ENCODE data around the gene KCNQ1. TPM values are rescaled to one million over a fixed set of nuclear protein-coding genes. Genes with fewer than 3 reads are reported as not detected.

The KCNQ1 gene
- total and polyA plus RNA-seq, 2 experiments from 2014 or later, result not detected

- TF ChIP-seq EZH2phosphoT487 (IDR thresholded peaks at IDR 0.05; ENCODE audit: insufficient read depth, low read depth) (no peak), EZH2 (IDR thresholded peaks at IDR 0.05; ENCODE audit: insufficient read depth, poor library complexity, severe bottlenecking) (no peak)
- no peaks in the 10 kb centered on the region for H4K20me1 ChIP-seq (ENCODE audit: insufficient read depth)
- no peak overlapping the region for H2AFZ ChIP-seq
- no peak overlapping the region for H3K9ac ChIP-seq
- H3K9me2 ChIP-seq (ENCODE audit: insufficient read depth), result no peaks in the 10 kb centered on the region
- no peak overlapping the region for H3K4me2 ChIP-seq (ENCODE audit: unreplicated experiment)
- 81 to 86% methylated on average over 13 to 28 of the region's 28 CpGs for WGBS, 2 experiments (ENCODE audit: low coverage in 1 of 2, low lambda C conversion rate in 2 of 2, missing lambda C conversion rate in 2 of 2)
- no peaks in the 10 kb centered on the region for H3K4me1 ChIP-seq (ENCODE audit: insufficient read depth)
- no peaks in the 10 kb centered on the region for H3F3A ChIP-seq (ENCODE audit: insufficient read depth)
- no peak overlapping the region for H3K4me3 ChIP-seq
- H3K27ac ChIP-seq, result no peak overlapping the region
- no peaks in the 10 kb centered on the region for H3K9me3 ChIP-seq (ENCODE audit: low read depth)
- DNase-seq, result no peak
- peaks cover 25% of the 10 kb centered on the region for H3K27me3 ChIP-seq (replicated peaks; ENCODE audit: insufficient read depth)
- no peaks in the 10 kb centered on the region for H3K36me3 ChIP-seq (ENCODE audit: low read depth)
- H3K79me2 ChIP-seq (ENCODE audit: insufficient read depth), result no peaks in the 10 kb centered on the region
- in situ Hi-C loops (cut with MboI), result no loop called here
These were observed 347.8 kb downstream of the KCNQ1 start for GRCh38 chr11:2792381-2793250.

DNA sequence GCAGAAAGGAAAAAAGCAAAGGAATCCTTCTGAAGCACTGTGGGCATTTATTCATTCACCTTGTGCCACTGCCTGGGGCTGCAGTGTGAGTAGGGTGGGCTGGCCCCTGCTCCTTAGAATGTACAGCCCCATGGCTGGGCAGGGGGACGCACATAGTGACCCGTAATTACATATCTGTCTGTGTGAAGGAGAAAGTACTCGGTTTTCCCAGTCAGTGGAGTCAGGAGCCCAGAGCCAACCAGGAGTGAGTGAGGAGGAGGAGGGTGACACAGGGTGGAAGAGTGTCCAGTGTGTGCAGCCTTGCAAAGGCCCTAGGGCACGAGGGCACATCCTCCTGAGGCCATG is 348.9 kb downstream of the KCNQ1 start:
- in situ Hi-C loops (cut with MboI), result no loop called here
- Histone ChIP-seq H3K9ac (no peak overlapping the region), H3K9me2 (ENCODE audit: insufficient read depth) (no peaks in the 10 kb centered on the region), H3K4me1 (ENCODE audit: insufficient read depth) (no peaks in the 10 kb centered on the region), H3K27ac (no peak overlapping the region), H4K20me1 (ENCODE audit: insufficient read depth) (no peaks in the 10 kb centered on the region), H3K36me3 (ENCODE audit: low read depth) (no peaks in the 10 kb centered on the region), H3F3A (ENCODE audit: insufficient read depth) (no peaks in the 10 kb centered on the region), H3K4me2 (ENCODE audit: unreplicated experiment) (no peak overlapping the region), H3K9me3 (ENCODE audit: low read depth) (no peaks in the 10 kb centered on the region), H2AFZ (no peak overlapping the region), H3K79me2 (ENCODE audit: insufficient read depth) (no peaks in the 10 kb centered on the region), H3K4me3 (no peak overlapping the region), H3K27me3 (replicated peaks; ENCODE audit: insufficient read depth) (peaks cover 31% of the 10 kb centered on the region)
- TF ChIP-seq EZH2phosphoT487 (IDR thresholded peaks at IDR 0.05; ENCODE audit: insufficient read depth, low read depth) (no peak), EZH2 (IDR thresholded peaks at IDR 0.05; ENCODE audit: insufficient read depth, poor library complexity, severe bottlenecking) (no peak)
- 67 to 73% methylated on average over 4 of the region's 4 CpGs for WGBS, 2 experiments (ENCODE audit: low coverage in 1 of 2, low lambda C conversion rate in 2 of 2, missing lambda C conversion rate in 2 of 2)
- DNase-seq, result no peak

DNA sequence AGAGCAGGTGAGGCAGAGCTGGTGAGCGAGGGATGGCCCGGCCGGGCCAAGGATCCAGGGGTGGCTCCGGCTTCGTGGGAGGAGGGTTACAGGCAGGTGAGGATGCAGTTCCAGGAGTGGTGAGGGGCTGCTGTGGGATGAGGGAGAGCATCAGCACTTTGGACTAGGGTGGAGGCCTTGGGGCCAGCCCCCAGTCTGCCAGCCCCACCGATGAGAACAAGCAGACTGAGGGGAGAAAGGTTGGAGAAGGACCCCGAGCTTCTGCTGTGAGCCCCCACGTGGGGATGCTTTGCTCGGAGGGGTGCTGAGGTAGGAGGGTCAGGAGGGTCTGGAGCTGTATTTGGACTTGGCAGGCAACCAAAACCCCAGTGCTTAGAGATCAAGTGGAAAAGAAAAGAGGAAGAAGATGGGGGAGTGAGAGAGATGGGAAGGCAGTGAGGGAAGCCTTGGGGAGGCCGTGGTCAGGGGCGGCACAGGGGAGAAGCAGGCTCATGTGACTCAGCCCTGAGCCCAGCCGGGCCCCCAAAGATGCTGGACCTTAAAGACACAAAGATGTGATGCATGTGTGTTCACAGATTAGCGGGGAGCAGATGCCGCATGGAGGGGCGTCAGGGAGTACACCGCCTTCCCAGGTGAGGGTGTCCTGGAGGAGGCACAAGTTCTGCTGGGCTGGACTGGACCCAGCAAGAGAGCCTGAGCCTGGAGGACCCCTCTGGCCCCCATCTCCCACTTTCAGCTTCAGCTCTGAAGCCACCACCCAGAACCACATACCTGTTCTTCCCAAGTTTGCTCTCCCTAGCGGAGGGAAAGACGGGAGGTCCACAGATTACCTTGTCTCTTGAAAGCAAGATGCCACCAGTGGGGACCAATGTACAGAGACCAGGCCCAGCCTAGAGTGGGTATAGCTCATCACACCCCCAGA is 349.5 kb downstream of the KCNQ1 start:
- Histone ChIP-seq H3K4me3 (no peak overlapping the region), H3K27ac (no peak overlapping the region)
- TF ChIP-seq EZH2 (IDR thresholded peaks at IDR 0.05; ENCODE audit: insufficient read depth, poor library complexity, severe bottlenecking) (no peak), EZH2phosphoT487 (IDR thresholded peaks at IDR 0.05; ENCODE audit: insufficient read depth, low read depth) (no peak)

GRCh38 chr11:2794968-2795322 is 350.1 kb downstream of the KCNQ1 start:
- Histone ChIP-seq H3K9me3 (ENCODE audit: low read depth) (no peaks in the 10 kb centered on the region), H4K20me1 (ENCODE audit: insufficient read depth) (no peaks in the 10 kb centered on the region), H3K27ac (no peak overlapping the region), H3K36me3 (ENCODE audit: low read depth) (no peaks in the 10 kb centered on the region), H3K4me1 (ENCODE audit: insufficient read depth) (no peaks in the 10 kb centered on the region), H3K79me2 (ENCODE audit: insufficient read depth) (no peaks in the 10 kb centered on the region), H3K9me2 (ENCODE audit: insufficient read depth) (no peaks in the 10 kb centered on the region), H3K4me2 (ENCODE audit: unreplicated experiment) (no peak overlapping the region), H3K9ac (no peak overlapping the region), H2AFZ (no peak overlapping the region), H3K4me3 (no peak overlapping the region), H3F3A (ENCODE audit: insufficient read depth) (no peaks in the 10 kb centered on the region), H3K27me3 (replicated peaks; ENCODE audit: insufficient read depth) (peaks cover 31% of the 10 kb centered on the region)
- in situ Hi-C loops (cut with MboI), result no loop called here
- TF ChIP-seq EZH2 (IDR thresholded peaks at IDR 0.05; ENCODE audit: insufficient read depth, poor library complexity, severe bottlenecking) (no peak), EZH2phosphoT487 (IDR thresholded peaks at IDR 0.05; ENCODE audit: insufficient read depth, low read depth) (no peak)
- 69% methylated on average over 12 of the region's 12 CpGs for WGBS, 2 experiments (ENCODE audit: low coverage in 1 of 2, low lambda C conversion rate in 2 of 2, missing lambda C conversion rate in 2 of 2)
- no peak for DNase-seq

More for the DNA sequence above, 349.5 kb downstream of the KCNQ1 start:
- H3K36me3 ChIP-seq (ENCODE audit: low read depth), result no peaks in the 10 kb centered on the region
- no peak overlapping the region for H2AFZ ChIP-seq
- H3K27me3 ChIP-seq (replicated peaks; ENCODE audit: insufficient read depth), result peaks cover 31% of the 10 kb centered on the region
- in situ Hi-C loops (cut with MboI), result no loop called here
- no peaks in the 10 kb centered on the region for H4K20me1 ChIP-seq (ENCODE audit: insufficient read depth)
- H3K9me2 ChIP-seq (ENCODE audit: insufficient read depth), result no peaks in the 10 kb centered on the region
- no peaks in the 10 kb centered on the region for H3F3A ChIP-seq (ENCODE audit: insufficient read depth)
- WGBS, 2 experiments (ENCODE audit: low coverage in 1 of 2, low lambda C conversion rate in 2 of 2, missing lambda C conversion rate in 2 of 2), result 78 to 79% methylated on average over 18 of the region's 18 CpGs
- no peaks in the 10 kb centered on the region for H3K79me2 ChIP-seq (ENCODE audit: insufficient read depth)
- H3K9ac ChIP-seq, result no peak overlapping the region
- DNase-seq, result no peak
- H3K9me3 ChIP-seq (ENCODE audit: low read depth), result no peaks in the 10 kb centered on the region
- H3K4me2 ChIP-seq (ENCODE audit: unreplicated experiment), result no peak overlapping the region
- no peaks in the 10 kb centered on the region for H3K4me1 ChIP-seq (ENCODE audit: insufficient read depth)
